ENCODE results near the gene TEX22. TPM values are rescaled to one million over a fixed set of nuclear protein-coding genes. Genes with fewer than 3 reads are reported as not detected.

Gene TEX22
- total RNA-seq, 1 experiment from 2014 or later, result 0.87 TPM

DNA sequence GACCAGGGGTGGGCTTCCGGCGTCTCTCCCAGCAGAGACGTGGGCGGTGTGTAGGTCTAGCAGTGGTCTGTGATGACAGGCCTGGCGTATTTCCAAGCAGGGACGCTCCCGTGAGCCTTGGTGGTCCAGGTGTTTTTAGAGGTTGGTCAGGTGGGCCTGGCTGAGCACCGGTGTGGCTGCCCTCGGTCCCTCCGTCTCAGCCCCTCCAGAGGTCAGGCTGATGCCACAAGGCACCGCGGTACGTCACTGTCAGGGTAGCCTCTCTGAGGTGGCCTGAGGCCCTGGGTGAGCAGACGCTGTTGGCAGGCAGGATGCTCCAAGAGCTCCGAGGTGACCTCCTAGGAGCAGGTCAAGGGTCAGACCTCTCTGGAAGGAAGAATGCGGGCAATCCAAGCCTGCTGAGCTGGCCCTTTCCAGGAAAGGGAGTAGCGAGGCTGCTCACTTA, 34.8 kb downstream of the TEX22 start:
- Mint-ChIP-seq H3K4me3 (no peak overlapping the region), H3K4me1 (peaks cover 14% of the 10 kb centered on the region), H3K27me3 (ENCODE audit: low read depth) (no peaks in the 10 kb centered on the region), H3K36me3 (peaks cover 19% of the 10 kb centered on the region), H3K9me3 (no peaks in the 10 kb centered on the region), H3K27ac (peak overlapping the region; percentile 27; the same call in 1 of the 2 replicates)
- DNase-seq (ENCODE audit: low spot score), result no peak
- TF ChIP-seq, protein P1, sequence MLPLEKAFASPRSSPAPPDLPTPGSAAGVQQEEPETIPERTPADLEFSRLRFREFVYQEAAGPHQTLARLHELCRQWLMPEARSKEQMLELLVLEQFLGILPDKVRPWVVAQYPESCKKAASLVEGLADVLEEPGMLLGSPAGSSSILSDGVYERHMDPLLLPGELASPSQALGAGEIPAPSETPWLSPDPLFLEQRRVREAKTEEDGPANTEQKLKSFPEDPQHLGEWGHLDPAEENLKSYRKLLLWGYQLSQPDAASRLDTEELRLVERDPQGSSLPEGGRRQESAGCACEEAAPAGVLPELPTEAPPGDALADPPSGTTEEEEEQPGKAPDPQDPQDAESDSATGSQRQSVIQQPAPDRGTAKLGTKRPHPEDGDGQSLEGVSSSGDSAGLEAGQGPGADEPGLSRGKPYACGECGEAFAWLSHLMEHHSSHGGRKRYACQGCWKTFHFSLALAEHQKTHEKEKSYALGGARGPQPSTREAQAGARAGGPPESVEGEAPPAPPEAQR (CRISPR knock-in tag; IDR thresholded peaks at IDR 0.05), result no peak
- TF ChIP-seq ETV6 (CRISPR knock-in tag; IDR thresholded peaks at IDR 0.05), result 0 out of 2 replicates have a peak, but pooled peaks have one; percentile 19
- 0 out of 2 replicates have a peak, but pooled peaks have one; percentile 2 for TF ChIP-seq ZNF121 (CRISPR knock-in tag; IDR thresholded peaks at IDR 0.05)
- TF ChIP-seq TEAD1 (CRISPR knock-in tag; IDR thresholded peaks at IDR 0.05), result 0 out of 2 replicates have a peak, but pooled peaks have one; percentile 18
- ATAC-seq, result peak; percentile 70
- ChIA-PET CTCF (interaction anchor here (0.7 to 2.8 kb wide), 6 partner anchors 12 to 56 kb away, joined by 3 to 7 read pairs (median 6); no protein-coding TSS in a partner anchor), POLR2A (interaction anchor here (0.5 to 0.9 kb wide), 2 partner anchors 103 to 585 kb away, joined by 3 to 7 read pairs; no protein-coding TSS in a partner anchor)

DNA sequence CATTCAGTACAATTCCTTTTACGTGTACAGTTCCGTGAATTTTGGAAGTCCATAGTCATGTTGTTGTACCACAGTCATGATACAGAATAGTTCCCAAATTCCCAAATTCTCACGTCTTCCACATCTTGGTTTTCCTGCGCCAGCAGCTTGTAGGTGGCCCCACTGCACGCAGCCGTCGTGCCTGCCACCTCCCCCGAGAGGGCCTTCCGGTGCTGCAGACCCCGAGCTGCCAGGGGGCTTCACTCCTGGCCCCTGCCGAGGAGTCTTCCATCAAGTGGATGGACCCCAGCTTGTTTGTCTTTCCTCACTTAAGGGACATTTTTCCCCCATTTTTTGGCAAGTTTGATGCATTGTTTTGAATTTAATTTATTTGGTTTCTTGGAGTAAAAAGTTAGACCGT, 38.1 kb downstream of the TEX22 start:
- no peaks in the 10 kb centered on the region for H3K9me3 Mint-ChIP-seq
- peak overlapping the region; percentile 74 for H3K27ac Mint-ChIP-seq
- H3K36me3 Mint-ChIP-seq, result peaks cover 2% of the 10 kb centered on the region; the same call in 1 of the 2 replicates
- ATAC-seq, result no peak
- peaks cover 14% of the 10 kb centered on the region for H3K4me1 Mint-ChIP-seq
- H3K27me3 Mint-ChIP-seq (ENCODE audit: low read depth), result no peaks in the 10 kb centered on the region
- no peak overlapping the region for H3K4me3 Mint-ChIP-seq
- POLR2A ChIA-PET, result no interaction called here
- TF ChIP-seq CREB1 (CRISPR knock-in tag; IDR thresholded peaks at IDR 0.05), result no peak
- TF ChIP-seq, protein P2, sequence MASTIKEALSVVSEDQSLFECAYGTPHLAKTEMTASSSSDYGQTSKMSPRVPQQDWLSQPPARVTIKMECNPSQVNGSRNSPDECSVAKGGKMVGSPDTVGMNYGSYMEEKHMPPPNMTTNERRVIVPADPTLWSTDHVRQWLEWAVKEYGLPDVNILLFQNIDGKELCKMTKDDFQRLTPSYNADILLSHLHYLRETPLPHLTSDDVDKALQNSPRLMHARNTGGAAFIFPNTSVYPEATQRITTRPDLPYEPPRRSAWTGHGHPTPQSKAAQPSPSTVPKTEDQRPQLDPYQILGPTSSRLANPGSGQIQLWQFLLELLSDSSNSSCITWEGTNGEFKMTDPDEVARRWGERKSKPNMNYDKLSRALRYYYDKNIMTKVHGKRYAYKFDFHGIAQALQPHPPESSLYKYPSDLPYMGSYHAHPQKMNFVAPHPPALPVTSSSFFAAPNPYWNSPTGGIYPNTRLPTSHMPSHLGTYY (CRISPR knock-in tag; IDR thresholded peaks at IDR 0.05), result no peak
- TF ChIP-seq, protein P3, sequence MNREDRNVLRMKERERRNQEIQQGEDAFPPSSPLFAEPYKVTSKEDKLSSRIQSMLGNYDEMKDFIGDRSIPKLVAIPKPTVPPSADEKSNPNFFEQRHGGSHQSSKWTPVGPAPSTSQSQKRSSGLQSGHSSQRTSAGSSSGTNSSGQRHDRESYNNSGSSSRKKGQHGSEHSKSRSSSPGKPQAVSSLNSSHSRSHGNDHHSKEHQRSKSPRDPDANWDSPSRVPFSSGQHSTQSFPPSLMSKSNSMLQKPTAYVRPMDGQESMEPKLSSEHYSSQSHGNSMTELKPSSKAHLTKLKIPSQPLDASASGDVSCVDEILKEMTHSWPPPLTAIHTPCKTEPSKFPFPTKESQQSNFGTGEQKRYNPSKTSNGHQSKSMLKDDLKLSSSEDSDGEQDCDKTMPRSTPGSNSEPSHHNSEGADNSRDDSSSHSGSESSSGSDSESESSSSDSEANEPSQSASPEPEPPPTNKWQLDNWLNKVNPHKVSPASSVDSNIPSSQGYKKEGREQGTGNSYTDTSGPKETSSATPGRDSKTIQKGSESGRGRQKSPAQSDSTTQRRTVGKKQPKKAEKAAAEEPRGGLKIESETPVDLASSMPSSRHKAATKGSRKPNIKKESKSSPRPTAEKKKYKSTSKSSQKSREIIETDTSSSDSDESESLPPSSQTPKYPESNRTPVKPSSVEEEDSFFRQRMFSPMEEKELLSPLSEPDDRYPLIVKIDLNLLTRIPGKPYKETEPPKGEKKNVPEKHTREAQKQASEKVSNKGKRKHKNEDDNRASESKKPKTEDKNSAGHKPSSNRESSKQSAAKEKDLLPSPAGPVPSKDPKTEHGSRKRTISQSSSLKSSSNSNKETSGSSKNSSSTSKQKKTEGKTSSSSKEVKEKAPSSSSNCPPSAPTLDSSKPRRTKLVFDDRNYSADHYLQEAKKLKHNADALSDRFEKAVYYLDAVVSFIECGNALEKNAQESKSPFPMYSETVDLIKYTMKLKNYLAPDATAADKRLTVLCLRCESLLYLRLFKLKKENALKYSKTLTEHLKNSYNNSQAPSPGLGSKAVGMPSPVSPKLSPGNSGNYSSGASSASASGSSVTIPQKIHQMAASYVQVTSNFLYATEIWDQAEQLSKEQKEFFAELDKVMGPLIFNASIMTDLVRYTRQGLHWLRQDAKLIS (CRISPR knock-in tag; IDR thresholded peaks at IDR 0.05; ENCODE audit: borderline replicate concordance), result no peak
- TF ChIP-seq, protein P4, sequence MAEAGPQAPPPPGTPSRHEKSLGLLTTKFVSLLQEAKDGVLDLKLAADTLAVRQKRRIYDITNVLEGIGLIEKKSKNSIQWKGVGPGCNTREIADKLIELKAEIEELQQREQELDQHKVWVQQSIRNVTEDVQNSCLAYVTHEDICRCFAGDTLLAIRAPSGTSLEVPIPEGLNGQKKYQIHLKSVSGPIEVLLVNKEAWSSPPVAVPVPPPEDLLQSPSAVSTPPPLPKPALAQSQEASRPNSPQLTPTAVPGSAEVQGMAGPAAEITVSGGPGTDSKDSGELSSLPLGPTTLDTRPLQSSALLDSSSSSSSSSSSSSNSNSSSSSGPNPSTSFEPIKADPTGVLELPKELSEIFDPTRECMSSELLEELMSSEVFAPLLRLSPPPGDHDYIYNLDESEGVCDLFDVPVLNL (CRISPR knock-in tag; IDR thresholded peaks at IDR 0.05; ENCODE audit: borderline replicate concordance, low read depth), result no peak
- TF ChIP-seq SMAD3 (CRISPR knock-in tag; IDR thresholded peaks at IDR 0.05; ENCODE audit: borderline replicate concordance), result no peak
- DNase-seq (ENCODE audit: low spot score), result no peak
- CTCF ChIA-PET, result interaction anchor here (2.0 kb wide), 1 partner anchor 45 kb away, joined by 8 read pairs; no protein-coding TSS in a partner anchor

DNA sequence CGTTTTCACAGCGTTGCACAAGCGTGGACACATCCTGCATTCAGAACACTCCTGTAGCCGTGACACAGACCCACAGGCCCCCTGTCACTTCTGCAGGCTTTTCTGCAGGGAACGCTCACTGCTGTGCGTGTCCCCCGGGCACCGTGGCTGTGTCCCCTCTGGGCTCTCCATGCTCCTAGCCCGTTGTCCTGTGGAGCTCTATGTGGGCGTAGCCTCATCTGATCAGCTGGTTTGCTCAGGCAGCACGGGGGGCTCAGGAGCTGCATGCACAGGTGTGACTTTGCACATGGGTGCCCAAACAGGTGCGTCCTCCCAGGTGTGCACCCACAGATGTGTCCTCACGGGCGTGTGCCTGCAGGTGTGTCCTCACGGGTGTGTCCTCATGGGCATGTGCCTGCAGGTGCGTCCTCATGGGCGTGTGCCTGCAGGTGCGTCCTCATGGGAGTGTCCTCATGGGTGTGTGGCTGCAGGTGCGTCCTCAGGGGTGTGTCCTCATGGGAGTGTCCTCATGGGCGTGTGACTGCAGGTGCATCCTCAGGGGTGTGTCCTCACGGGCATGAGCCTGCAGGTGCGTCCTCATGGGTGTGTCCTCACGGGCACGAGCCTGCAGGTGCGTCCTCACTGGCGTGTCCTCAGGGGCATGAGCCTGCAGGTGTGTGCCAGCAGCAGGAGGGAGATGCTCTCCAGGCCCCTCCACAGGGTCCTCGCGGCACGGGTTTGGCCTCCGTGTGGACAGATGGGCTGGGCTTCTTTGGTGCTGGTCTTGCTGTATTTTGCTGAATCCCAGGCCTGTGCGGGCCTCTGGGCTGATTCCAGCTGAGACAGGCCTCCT, 38.8 kb downstream of the TEX22 start:
- H3K27me3 Mint-ChIP-seq (ENCODE audit: low read depth), result no peaks in the 10 kb centered on the region
- DNase-seq (ENCODE audit: low spot score), result no peak
- CTCF ChIA-PET, result interaction anchor here (1.0 to 1.4 kb wide), 2 partner anchors 11 to 66 kb away, joined by 3 to 6 read pairs; no protein-coding TSS in a partner anchor
- H3K36me3 Mint-ChIP-seq, result peaks cover 7% of the 10 kb centered on the region
- POLR2A ChIA-PET, result no interaction called here
- no peak overlapping the region for H3K4me3 Mint-ChIP-seq
- ATAC-seq, result no peak
- H3K4me1 Mint-ChIP-seq, result peaks cover 14% of the 10 kb centered on the region
- H3K27ac Mint-ChIP-seq, result no peak overlapping the region
- H3K9me3 Mint-ChIP-seq, result no peaks in the 10 kb centered on the region
- TF ChIP-seq ETV6 (CRISPR knock-in tag; IDR thresholded peaks at IDR 0.05) (no peak), EMX1 (CRISPR knock-in tag; IDR thresholded peaks at IDR 0.05) (no peak), SMAD3 (CRISPR knock-in tag; IDR thresholded peaks at IDR 0.05; ENCODE audit: borderline replicate concordance) (no peak), NR2C2 (CRISPR knock-in tag; IDR thresholded peaks at IDR 0.05) (no peak), ZNF232 (CRISPR knock-in tag; IDR thresholded peaks at IDR 0.05) (no peak), ATF1 (CRISPR knock-in tag; IDR thresholded peaks at IDR 0.05) (no peak), CREB1 (CRISPR knock-in tag; IDR thresholded peaks at IDR 0.05) (no peak), GABPB1 (CRISPR knock-in tag; IDR thresholded peaks at IDR 0.05) (no peak), OVOL2 (CRISPR knock-in tag; IDR thresholded peaks at IDR 0.05; ENCODE audit: borderline replicate concordance) (no peak), ZNF671 (CRISPR knock-in tag; IDR thresholded peaks at IDR 0.05) (no peak), TEAD4 (CRISPR knock-in tag; IDR thresholded peaks at IDR 0.05) (no peak), ZNF263 (CRISPR knock-in tag; IDR thresholded peaks at IDR 0.05; ENCODE audit: low read depth) (no peak)
- TF ChIP-seq, protein P5, sequence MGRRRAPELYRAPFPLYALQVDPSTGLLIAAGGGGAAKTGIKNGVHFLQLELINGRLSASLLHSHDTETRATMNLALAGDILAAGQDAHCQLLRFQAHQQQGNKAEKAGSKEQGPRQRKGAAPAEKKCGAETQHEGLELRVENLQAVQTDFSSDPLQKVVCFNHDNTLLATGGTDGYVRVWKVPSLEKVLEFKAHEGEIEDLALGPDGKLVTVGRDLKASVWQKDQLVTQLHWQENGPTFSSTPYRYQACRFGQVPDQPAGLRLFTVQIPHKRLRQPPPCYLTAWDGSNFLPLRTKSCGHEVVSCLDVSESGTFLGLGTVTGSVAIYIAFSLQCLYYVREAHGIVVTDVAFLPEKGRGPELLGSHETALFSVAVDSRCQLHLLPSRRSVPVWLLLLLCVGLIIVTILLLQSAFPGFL (CRISPR knock-in tag; IDR thresholded peaks at IDR 0.05; ENCODE audit: borderline replicate concordance), result no peak
- TF ChIP-seq, protein P6, sequence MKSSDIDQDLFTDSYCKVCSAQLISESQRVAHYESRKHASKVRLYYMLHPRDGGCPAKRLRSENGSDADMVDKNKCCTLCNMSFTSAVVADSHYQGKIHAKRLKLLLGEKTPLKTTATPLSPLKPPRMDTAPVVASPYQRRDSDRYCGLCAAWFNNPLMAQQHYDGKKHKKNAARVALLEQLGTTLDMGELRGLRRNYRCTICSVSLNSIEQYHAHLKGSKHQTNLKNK (CRISPR knock-in tag; IDR thresholded peaks at IDR 0.05), result no peak

Measured in WTC11 (cell line).